Fibroblast of pulmonary artery (primary cell): ENCODE data around the gene PABPN1L.
"Not testable (repeated sequence)": the region's sequence is repeated elsewhere in the genome, so short reads cannot be mapped to it uniquely, and the experiment has no call there.

Experiments used
- DNase-seq: peaks from one replicate; pipeline ENCODE4 v3.0.0-alpha.2; 2010; ENCODE audit warnings: low read depth
- H3K4me3 ChIP-seq: replicated peaks from 2 replicates; pipeline ENCODE4 v1.5.1; 2011; ENCODE audit warnings: low read depth, mild to moderate bottlenecking, control low read depth, low read length, moderate library complexity
- CTCF ChIP-seq: IDR thresholded peaks from 2 replicates; pipeline ENCODE4 v1.5.1; 2011; ENCODE audit warnings: mild to moderate bottlenecking, control low read depth, low read length, inconsistent platforms; ENCODE audit errors: missing control alignments

The PABPN1L gene

GRCh38 chr16:88894681-88895300 is 28.3 kb upstream of the PABPN1L start:
- TF ChIP-seq CTCF: no peak
- H3K4me3 ChIP-seq: no peak overlapping the region
- no peak for DNase-seq

GRCh38 chr16:88894266-88894665 is 27.8 kb upstream of the PABPN1L start:
- DNase-seq: not testable (repeated sequence)

GRCh38 chr16:88893127-88893968 is 26.9 kb upstream of the PABPN1L start:
- no peak overlapping the region for H3K4me3 ChIP-seq
- no peak for TF ChIP-seq CTCF
- DNase-seq: no peak

More at GRCh38 chr16:88894266-88894665, 27.8 kb upstream of the PABPN1L start:
- H3K4me3 ChIP-seq: not testable (repeated sequence)

- TF ChIP-seq CTCF: no peak
- H3K4me3 ChIP-seq: no peak overlapping the region
- DNase-seq: no peak
These were observed 25.6 kb upstream of the PABPN1L start for GRCh38 chr16:88892065-88892464.

GRCh38 chr16:88891083-88891482 is 24.6 kb upstream of the PABPN1L start:
- DNase-seq: no peak
- TF ChIP-seq CTCF: no peak

GRCh38 chr16:88889702-88890352 is 23.4 kb upstream of the PABPN1L start:
- DNase-seq, H3K4me3 ChIP-seq: not testable (repeated sequence)

More at GRCh38 chr16:88891083-88891482, 24.6 kb upstream of the PABPN1L start:
- no peak overlapping the region for H3K4me3 ChIP-seq

GRCh38 chr16:88888461-88889387 is 22.3 kb upstream of the PABPN1L start:
- TF ChIP-seq CTCF: no peak
- H3K4me3 ChIP-seq: no peak overlapping the region
- DNase-seq: no peak
